ENCODE measurements around the gene TMPRSS9.

TMPRSS9 gene

GRCh38 chr19:2330632-2331284, 29.3 kb upstream of the TMPRSS9 start (continued):
- TF ChIP-seq ZNF202 (tag by site-specific recombination; IDR thresholded peaks at IDR 0.05; ENCODE audit: borderline replicate concordance) (no peak), ZFP41 (tag by site-specific recombination; IDR thresholded peaks at IDR 0.05; ENCODE audit: borderline replicate concordance) (no peak), ZNF266 (tag by site-specific recombination; IDR thresholded peaks at IDR 0.05; ENCODE audit: low read depth) (no peak), ZFP3 (tag by site-specific recombination; IDR thresholded peaks at IDR 0.05; ENCODE audit: low read depth) (no peak), ZBTB48 (tag by site-specific recombination; IDR thresholded peaks at IDR 0.05) (peak; percentile 56), ZNF600 (tag by site-specific recombination; IDR thresholded peaks at IDR 0.05) (no peak; the same call in none of the 2 replicates), ZNF169 (tag by site-specific recombination; IDR thresholded peaks at IDR 0.05) (no peak), ZXDB (tag by site-specific recombination; IDR thresholded peaks at IDR 0.05) (0 out of 2 replicates have a peak, but pooled peaks have one; percentile 23), SP7 (tag by site-specific recombination; IDR thresholded peaks at IDR 0.05) (peak; percentile 33; the same call in 1 of the 2 replicates), MZF1 (tag by site-specific recombination; IDR thresholded peaks at IDR 0.05; ENCODE audit: borderline replicate concordance) (no peak), ZBTB10 (tag by site-specific recombination; IDR thresholded peaks at IDR 0.05) (no peak), ZNF148 (tag by site-specific recombination; IDR thresholded peaks at IDR 0.05; ENCODE audit: borderline replicate concordance) (no peak), KLF16 (tag by site-specific recombination; IDR thresholded peaks at IDR 0.05) (no peak), ZNF837 (tag by site-specific recombination; IDR thresholded peaks at IDR 0.05) (no peak), HOXD13 (CRISPR knock-in tag; IDR thresholded peaks at IDR 0.05; ENCODE audit: borderline replicate concordance) (no peak), IKZF3 (tag by site-specific recombination; IDR thresholded peaks at IDR 0.05) (0 out of 2 replicates have a peak, but pooled peaks have one; percentile 26), ZNF785 (tag by site-specific recombination; IDR thresholded peaks at IDR 0.05) (no peak), ZNF341 (tag by site-specific recombination; IDR thresholded peaks at IDR 0.05; ENCODE audit: low read depth) (no peak), ZNF18 (tag by site-specific recombination; IDR thresholded peaks at IDR 0.05) (peak; percentile 5; the same call in 1 of the 2 replicates), TCF7L2 (IDR thresholded peaks at IDR 0.05; ENCODE audit: borderline replicate concordance, low read depth, low read length) (no peak), ZNF398 (tag by site-specific recombination; IDR thresholded peaks at IDR 0.05) (0 out of 2 replicates have a peak, but pooled peaks have one; percentile 34), ZNF768 (tag by site-specific recombination; IDR thresholded peaks at IDR 0.05) (no peak), ZBTB21 (tag by site-specific recombination; IDR thresholded peaks at IDR 0.05) (no peak), WT1 (tag by site-specific recombination; IDR thresholded peaks at IDR 0.05) (no peak), ZNF777 (tag by site-specific recombination; IDR thresholded peaks at IDR 0.05; ENCODE audit: borderline replicate concordance) (no peak), SETDB1 (IDR thresholded peaks at IDR 0.05; ENCODE audit: insufficient read length, low read length) (no peak), ZNF555 (tag by site-specific recombination; conservative IDR thresholded peaks at IDR 0.05) (no peak), ZNF366 (tag by site-specific recombination; conservative IDR thresholded peaks at IDR 0.05) (no peak), ZNF549 (tag by site-specific recombination; IDR thresholded peaks at IDR 0.05) (no peak), ZNF48 (tag by site-specific recombination; IDR thresholded peaks at IDR 0.05) (no peak), SP2 (tag by site-specific recombination; IDR thresholded peaks at IDR 0.05) (peak; percentile 42)

All from HEK293 (cell line).